ENCODE results near the gene OLFML2B.

Gene OLFML2B

GRCh38 chr1:161994175-161994668 lies 29.4 kb downstream of the OLFML2B start:
- Histone ChIP-seq H3K9me3 (ENCODE audit: insufficient read depth, low read depth, low read length) (no peaks in the 10 kb centered on the region), H3K9ac (ENCODE audit: low read depth, low read length, poor library complexity, severe bottlenecking) (no peak overlapping the region), H3K4me3 (ENCODE audit: low read length, poor library complexity, severe bottlenecking) (no peak overlapping the region), H3F3A (ENCODE audit: low read depth) (no peaks in the 10 kb centered on the region), H3K27me3 (ENCODE audit: insufficient read depth, low read length, poor library complexity, severe bottlenecking) (no peaks in the 10 kb centered on the region), H2AFZ (ENCODE audit: low read length) (no peak overlapping the region), H3K4me2 (ENCODE audit: low read depth, low read length, poor library complexity, severe bottlenecking) (no peak overlapping the region), H3K79me2 (ENCODE audit: insufficient read depth, low read length) (no peaks in the 10 kb centered on the region), H3K36me3 (ENCODE audit: insufficient read depth, low read length) (no peaks in the 10 kb centered on the region), H4K20me1 (ENCODE audit: insufficient read depth, low read length, poor library complexity, severe bottlenecking) (no peaks in the 10 kb centered on the region), H3K4me1 (ENCODE audit: insufficient read depth, low read length, poor library complexity, severe bottlenecking) (no peaks in the 10 kb centered on the region), H3K9me2 (replicated peaks; ENCODE audit: low read depth, low read length) (no peaks in the 10 kb centered on the region)
- TF ChIP-seq CTCF (conservative IDR thresholded peaks at IDR 0.05; ENCODE audit: low read length) (no peak), EZH2phosphoT487 (IDR thresholded peaks at IDR 0.05; ENCODE audit: borderline replicate concordance) (no peak)

DNA sequence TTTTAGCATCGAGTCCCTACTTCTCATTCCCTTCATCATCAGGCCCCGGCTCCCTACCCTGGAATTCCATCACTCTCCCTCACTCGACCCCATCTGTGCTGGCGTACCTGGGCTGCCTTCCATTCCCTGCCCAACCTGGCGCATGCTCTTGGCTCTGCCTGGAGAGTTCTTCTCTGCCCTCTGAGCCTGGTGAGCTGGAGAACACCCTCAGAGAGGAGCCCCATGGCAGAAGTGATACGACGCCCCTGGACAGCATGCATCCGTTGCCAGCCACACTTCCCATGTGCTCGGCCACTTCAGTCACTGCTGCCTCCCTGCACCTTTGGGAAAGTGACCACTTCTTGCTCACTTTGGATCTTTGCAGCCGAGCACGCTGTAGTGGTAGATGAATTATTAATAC lies 30.1 kb downstream of the OLFML2B start:
- H3K27me3 ChIP-seq (ENCODE audit: insufficient read depth, low read length, poor library complexity, severe bottlenecking), result no peaks in the 10 kb centered on the region

GRCh38 chr1:161989786-161990185 lies 33.9 kb downstream of the OLFML2B start:
- H3K79me2 ChIP-seq (ENCODE audit: insufficient read depth, low read length), result no peaks in the 10 kb centered on the region
- no peaks in the 10 kb centered on the region for H3K36me3 ChIP-seq (ENCODE audit: insufficient read depth, low read length)

More for the DNA sequence above, 30.1 kb downstream of the OLFML2B start:
- no peaks in the 10 kb centered on the region for H3K36me3 ChIP-seq (ENCODE audit: insufficient read depth, low read length)
- no peaks in the 10 kb centered on the region for H4K20me1 ChIP-seq (ENCODE audit: insufficient read depth, low read length, poor library complexity, severe bottlenecking)
- no peaks in the 10 kb centered on the region for H3K4me1 ChIP-seq (ENCODE audit: insufficient read depth, low read length, poor library complexity, severe bottlenecking)
- no peak overlapping the region for H2AFZ ChIP-seq (ENCODE audit: low read length)
- no peak overlapping the region for H3K4me3 ChIP-seq (ENCODE audit: low read length, poor library complexity, severe bottlenecking)
- no peaks in the 10 kb centered on the region for H3F3A ChIP-seq (ENCODE audit: low read depth)
- H3K9me2 ChIP-seq (replicated peaks; ENCODE audit: low read depth, low read length), result no peaks in the 10 kb centered on the region
- TF ChIP-seq EZH2phosphoT487 (IDR thresholded peaks at IDR 0.05; ENCODE audit: borderline replicate concordance), result no peak
- TF ChIP-seq CTCF (conservative IDR thresholded peaks at IDR 0.05; ENCODE audit: low read length), result no peak
- no peak overlapping the region for H3K9ac ChIP-seq (ENCODE audit: low read depth, low read length, poor library complexity, severe bottlenecking)
- H3K79me2 ChIP-seq (ENCODE audit: insufficient read depth, low read length), result no peaks in the 10 kb centered on the region
- no peak overlapping the region for H3K4me2 ChIP-seq (ENCODE audit: low read depth, low read length, poor library complexity, severe bottlenecking)
- H3K9me3 ChIP-seq (ENCODE audit: insufficient read depth, low read depth, low read length), result no peaks in the 10 kb centered on the region

More at GRCh38 chr1:161989786-161990185, 33.9 kb downstream of the OLFML2B start:
- Histone ChIP-seq H3K9ac (ENCODE audit: low read depth, low read length, poor library complexity, severe bottlenecking) (no peak overlapping the region), H3K9me3 (ENCODE audit: insufficient read depth, low read depth, low read length) (no peaks in the 10 kb centered on the region), H3K4me2 (ENCODE audit: low read depth, low read length, poor library complexity, severe bottlenecking) (no peak overlapping the region), H2AFZ (ENCODE audit: low read length) (no peak overlapping the region), H3K4me3 (ENCODE audit: low read length, poor library complexity, severe bottlenecking) (no peak overlapping the region), H3K4me1 (ENCODE audit: insufficient read depth, low read length, poor library complexity, severe bottlenecking) (no peaks in the 10 kb centered on the region), H3K9me2 (replicated peaks; ENCODE audit: low read depth, low read length) (no peaks in the 10 kb centered on the region), H3F3A (ENCODE audit: low read depth) (no peaks in the 10 kb centered on the region), H3K27me3 (ENCODE audit: insufficient read depth, low read length, poor library complexity, severe bottlenecking) (no peaks in the 10 kb centered on the region), H4K20me1 (ENCODE audit: insufficient read depth, low read length, poor library complexity, severe bottlenecking) (no peaks in the 10 kb centered on the region)
- TF ChIP-seq EZH2phosphoT487 (IDR thresholded peaks at IDR 0.05; ENCODE audit: borderline replicate concordance) (no peak), CTCF (conservative IDR thresholded peaks at IDR 0.05; ENCODE audit: low read length) (no peak)

Measured in Loucy (cell line).